Heart left ventricle (tissue), 13 donors: ENCODE data around the gene MTIF2.
A peak's percentile ranks its signal among the peaks of the same experiment; 100 is the strongest.

Source experiments
- POLR2A ChIP-seq, 2 donors: fragments of 450-650 bp; IDR thresholded peaks; one replicate each; pipeline ENCODE4 v1.6.1; 2017; ENCODE audit warnings: antibody characterized with exemption in 2 of 2, mild to moderate bottlenecking in 2 of 2, moderate library complexity in 2 of 2
- TF ChIP-seq, protein P1 (sequence below), 12 donors: fragments of 200-600 bp; sonication (generic) in 4 of 12; IDR thresholded peaks; one replicate each; pipeline versions ENCODE4 v1.5.0 to v1.8.0; 2018 to 2022; ENCODE audit warnings: antibody characterized with exemption in 12 of 12, mild to moderate bottlenecking in 5 of 12
- donor health status: ischemic (EF 13 %, LVEDD 7.1; RV severe dilation, severe dysfunction).
- donor health status: DM: no; HTN: yes; CAD: no.
- donor health status: DM: no; HTN: no; CAD: no.
- donor health status: ischemic (EF 25% LVEDD 6.9; RV normal size, moderate dysfunction).
- donor health status: ischemic (EF 25% LVEDD 5.7; RV mildly dilated, moderate dysfunction).
- donor health status: ischemic (EF 35%, LVEDD 5.7; RV mildly dilated, moderate dysfunction).
- donor health status: nonischemic (EF 11% LVEDD 7.7; RV severe dilation, severe dysfunction).
- donor health status: DM: yes; HTN: yes; CAD: no.
- donor health status: PGD.
- donor health status: ischemic (EF 29% LVEDD 5.4; RV normal size, mild dysfunction).
- donor health status: nonischemic (EF 23%, LVEDD 6.1; RV moderate dilation, normal function).

DNA sequence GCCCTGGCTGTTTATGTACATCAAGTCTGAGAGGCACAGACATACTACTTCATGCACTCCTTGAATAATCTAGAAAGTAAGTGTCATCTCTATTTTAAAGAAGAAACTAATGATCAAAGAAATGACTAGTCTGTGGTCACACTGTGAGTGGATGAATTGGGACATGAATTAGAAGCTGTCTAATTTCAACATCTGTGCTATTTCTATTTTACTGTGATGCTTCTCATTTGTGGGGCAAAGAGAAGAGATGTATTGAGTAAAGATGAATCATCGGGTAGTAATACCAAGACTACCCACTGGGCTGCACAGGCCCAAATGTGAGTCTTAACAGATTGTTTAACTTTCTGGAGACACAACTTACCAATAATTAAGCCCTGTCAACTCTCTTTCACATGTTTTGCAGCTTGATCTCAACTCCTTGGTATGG is 42.4 kb upstream of the MTIF2 start:
- TF ChIP-seq, protein P1, sequence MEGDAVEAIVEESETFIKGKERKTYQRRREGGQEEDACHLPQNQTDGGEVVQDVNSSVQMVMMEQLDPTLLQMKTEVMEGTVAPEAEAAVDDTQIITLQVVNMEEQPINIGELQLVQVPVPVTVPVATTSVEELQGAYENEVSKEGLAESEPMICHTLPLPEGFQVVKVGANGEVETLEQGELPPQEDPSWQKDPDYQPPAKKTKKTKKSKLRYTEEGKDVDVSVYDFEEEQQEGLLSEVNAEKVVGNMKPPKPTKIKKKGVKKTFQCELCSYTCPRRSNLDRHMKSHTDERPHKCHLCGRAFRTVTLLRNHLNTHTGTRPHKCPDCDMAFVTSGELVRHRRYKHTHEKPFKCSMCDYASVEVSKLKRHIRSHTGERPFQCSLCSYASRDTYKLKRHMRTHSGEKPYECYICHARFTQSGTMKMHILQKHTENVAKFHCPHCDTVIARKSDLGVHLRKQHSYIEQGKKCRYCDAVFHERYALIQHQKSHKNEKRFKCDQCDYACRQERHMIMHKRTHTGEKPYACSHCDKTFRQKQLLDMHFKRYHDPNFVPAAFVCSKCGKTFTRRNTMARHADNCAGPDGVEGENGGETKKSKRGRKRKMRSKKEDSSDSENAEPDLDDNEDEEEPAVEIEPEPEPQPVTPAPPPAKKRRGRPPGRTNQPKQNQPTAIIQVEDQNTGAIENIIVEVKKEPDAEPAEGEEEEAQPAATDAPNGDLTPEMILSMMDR (IDR thresholded peaks at IDR 0.05) = peak in 1 of 12 donors; percentile 12
- TF ChIP-seq POLR2A (IDR thresholded peaks at IDR 0.05) = no peak
